ENCODE results near the gene PLOD2.

PLOD2 gene

DNA sequence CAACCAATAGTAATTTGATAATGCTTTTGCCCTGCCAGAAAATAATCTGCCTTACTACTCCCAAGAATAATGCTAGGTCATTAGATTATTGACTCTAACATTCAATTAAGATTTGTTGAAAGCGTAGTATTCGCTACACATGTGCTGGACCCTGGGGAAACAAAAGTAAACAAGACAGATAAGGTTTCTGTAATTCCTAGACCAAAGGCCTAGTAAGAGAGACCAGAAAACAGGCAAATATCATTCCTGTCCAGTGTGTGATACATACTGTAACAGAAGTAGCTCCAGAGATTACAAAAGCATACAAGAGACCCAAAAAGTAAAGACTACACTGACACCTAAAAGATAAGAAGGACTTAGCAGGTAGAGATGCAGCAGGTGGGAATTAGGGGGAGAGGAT, 60.8 kb downstream of the PLOD2 start:
- no peak for DNase-seq (ENCODE audit: low read depth)

- no peak for DNase-seq (ENCODE audit: low read depth)
Measured at GRCh38 chr3:146099316-146099715, 61.7 kb downstream of the PLOD2 start.

GRCh38 chr3:146093896-146094295, 67.1 kb downstream of the PLOD2 start:
- DNase-seq (ENCODE audit: low read depth), result no peak

DNA sequence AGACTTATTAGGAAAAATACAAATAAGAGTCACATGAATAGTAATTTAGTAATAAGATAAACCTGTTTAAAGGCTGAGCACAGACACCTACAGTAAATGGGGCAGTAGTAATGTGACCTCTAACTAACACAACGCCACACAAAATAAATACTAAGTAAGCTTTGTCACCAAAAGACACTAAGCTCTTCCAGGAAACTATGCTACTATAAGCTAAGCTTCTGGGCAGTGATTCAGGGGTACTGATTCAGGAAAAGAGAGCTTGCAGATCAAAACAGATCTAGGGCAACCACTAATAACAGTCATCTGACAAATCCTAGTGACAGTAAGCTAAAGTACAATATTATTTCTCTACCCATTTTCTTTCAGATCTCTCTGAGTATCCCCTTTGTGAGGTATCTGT, 68.8 kb downstream of the PLOD2 start:
- DNase-seq (ENCODE audit: low read depth), result no peak

GRCh38 chr3:146091397-146091796, 69.6 kb downstream of the PLOD2 start:
- no peak for DNase-seq (ENCODE audit: low read depth)

- no peak for DNase-seq (ENCODE audit: low read depth)
Measured at GRCh38 chr3:146090521-146090920, 70.5 kb downstream of the PLOD2 start.

GRCh38 chr3:146088840-146089239, 72.1 kb downstream of the PLOD2 start:
- no peak for DNase-seq (ENCODE audit: low read depth)

DNA sequence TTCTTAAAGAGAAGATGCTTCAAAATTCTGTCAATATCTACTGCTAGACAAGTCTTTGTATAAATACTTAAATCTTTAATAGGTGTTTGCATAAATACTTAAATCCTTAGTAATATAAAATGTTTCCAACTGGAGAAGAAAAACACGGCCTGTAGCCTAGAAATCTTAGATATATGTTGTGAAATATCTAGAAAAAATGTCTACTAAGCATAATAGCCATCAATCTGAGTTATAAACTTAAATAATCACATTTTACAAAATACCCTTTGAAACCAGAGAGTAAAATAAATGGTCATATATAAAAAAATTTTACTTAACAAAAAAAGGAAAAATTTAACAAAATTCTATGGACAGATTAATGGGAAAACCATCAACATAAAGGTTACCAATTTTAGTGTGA, 73.9 kb downstream of the PLOD2 start:
- no peak for DNase-seq (ENCODE audit: low read depth)

GRCh38 chr3:146086211-146086610, 74.8 kb downstream of the PLOD2 start:
- no peak for DNase-seq (ENCODE audit: low read depth)

- no peak for DNase-seq (ENCODE audit: low read depth)
Measured at GRCh38 chr3:146085678-146086077, 75.3 kb downstream of the PLOD2 start.

DNA sequence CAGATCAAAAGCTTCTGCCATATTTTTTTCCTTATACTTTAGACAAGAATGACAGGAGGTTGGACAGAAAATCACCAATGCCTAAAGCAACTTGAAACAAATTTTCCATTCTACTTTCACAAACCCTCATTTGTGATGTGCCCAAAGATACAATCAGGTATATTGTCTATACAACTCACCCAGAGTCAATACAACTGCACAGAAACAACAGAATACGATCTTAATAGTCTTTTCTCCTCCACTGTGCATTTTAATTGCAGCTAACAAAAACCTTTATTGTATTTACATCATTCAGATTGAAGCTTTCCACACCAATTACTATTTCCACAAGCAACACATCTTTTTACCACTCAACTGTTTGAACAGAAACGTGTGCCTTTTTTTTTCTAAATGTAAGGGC, 80.4 kb downstream of the PLOD2 start:
- no peak for DNase-seq (ENCODE audit: low read depth)

DNA sequence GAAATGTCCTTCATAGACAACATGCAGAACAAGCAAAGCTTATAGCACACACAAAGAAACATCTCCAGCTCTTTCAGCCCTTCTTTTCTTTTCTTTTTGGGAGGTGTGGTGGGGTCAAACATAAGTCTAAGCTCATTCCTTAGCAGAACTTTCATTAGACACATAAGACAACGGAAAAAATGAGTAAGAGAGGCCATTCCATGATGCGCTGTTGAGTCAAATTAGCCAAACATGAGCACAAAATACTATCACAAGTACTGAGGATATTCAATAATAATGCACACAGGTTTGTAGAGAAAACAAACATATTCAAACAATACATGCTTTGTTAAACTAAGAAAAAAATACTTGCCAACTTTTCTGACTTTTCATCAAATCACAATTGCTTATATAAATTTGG, 83.0 kb downstream of the PLOD2 start:
- no peak for DNase-seq (ENCODE audit: low read depth)

DNA sequence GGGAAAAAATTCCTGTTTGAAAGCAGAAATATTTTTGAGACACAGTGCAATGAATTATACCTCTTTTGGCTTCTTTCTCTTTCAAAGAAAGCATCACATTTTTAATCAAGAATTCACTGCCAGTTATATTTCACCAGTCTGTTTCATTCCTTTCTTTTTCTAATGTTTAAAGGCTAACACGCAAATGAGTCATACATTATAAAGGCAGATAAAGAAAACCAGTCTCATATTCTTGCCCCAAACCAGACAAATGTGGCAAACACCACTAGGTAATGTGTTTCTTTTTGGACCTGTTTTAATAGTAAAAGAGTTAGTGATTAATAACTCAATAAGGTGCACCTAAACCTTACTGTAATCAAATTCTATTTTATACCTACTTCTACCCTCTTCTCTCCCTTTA, 83.8 kb downstream of the PLOD2 start:
- no peak for DNase-seq (ENCODE audit: low read depth)

DNA sequence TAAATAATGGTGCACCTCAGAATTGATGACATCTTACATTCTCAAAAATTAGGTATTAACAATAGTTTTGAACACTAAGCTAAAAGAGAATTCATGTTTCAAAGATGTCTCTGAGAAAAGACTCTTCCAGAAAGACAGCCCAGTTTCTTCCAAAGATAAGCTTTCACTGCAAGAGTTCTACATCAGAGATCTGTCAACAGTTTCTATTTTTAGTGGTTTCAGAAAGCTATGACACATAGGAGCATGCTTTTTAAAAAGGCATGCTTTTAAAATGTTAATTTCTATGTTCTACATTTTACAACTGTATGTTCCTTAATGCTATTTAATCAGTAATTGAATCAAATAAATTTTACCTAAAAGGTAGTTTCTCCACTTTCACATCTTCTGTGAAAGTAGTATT, 88.2 kb downstream of the PLOD2 start:
- no peak for DNase-seq (ENCODE audit: low read depth)

GRCh38 chr3:146072061-146072460, 88.9 kb downstream of the PLOD2 start:
- DNase-seq (ENCODE audit: low read depth), result no peak

DNA sequence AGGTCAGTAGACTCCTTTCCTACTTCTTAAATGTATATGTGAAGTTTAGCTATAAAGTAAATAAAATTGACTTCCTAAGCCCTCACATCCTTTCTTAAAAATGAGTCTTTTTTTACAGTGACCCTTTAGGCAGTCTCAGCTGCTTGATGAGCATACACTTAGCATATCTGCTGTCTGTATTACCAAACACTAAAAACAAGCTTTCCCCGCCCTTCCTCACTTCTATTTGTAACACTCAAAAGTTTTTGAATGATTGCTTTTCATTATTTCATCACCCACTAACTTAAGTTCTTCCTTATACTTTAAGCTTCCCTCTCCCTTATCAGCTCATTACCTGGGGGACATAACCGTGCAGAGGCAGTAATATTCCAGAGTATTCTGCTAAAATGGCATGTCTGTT, 89.4 kb downstream of the PLOD2 start:
- DNase-seq (ENCODE audit: low read depth), result no peak

DNA sequence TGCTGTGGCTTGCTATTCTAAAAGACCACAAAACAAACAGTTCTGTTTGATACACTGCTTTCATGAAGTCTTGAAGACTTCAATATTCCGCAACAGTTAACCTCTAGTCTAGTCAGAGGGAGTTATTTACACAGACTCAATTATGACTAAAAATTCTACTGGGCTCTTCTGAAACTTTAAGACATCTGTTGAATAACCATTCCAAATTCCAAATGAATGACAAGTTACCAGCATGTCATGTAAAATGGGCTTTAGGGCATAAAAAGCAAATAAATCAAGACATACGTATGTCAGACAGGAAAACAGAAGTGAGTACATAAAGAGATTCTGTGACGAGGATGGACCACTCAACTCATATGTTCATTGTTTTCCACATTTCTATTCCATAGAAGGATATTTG, 93.9 kb downstream of the PLOD2 start:
- no peak for DNase-seq (ENCODE audit: low read depth)

DNA sequence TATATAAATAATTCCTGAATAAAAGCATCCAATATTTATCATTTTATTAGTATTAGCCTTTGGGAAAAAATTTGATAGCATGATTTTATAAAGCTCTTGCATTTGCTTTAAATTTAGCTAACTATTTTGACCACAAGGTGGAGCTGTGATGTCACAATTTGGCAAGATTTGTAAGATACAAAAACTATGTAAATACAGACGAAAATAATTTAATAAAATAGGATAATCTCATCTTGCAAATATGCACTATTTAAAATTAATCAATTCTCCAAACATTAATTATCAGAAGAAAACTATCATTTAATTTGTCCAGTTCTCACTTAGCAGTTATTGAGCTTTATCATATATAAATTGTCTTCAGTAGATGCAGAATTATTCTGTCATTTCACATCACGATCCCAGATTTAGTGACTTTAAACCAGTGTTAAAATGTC, 95.4 kb downstream of the PLOD2 start:
- DNase-seq (ENCODE audit: low read depth), result no peak

- no peak for DNase-seq (ENCODE audit: low read depth)
Measured at GRCh38 chr3:146058241-146058640, 102.7 kb downstream of the PLOD2 start.

DNA sequence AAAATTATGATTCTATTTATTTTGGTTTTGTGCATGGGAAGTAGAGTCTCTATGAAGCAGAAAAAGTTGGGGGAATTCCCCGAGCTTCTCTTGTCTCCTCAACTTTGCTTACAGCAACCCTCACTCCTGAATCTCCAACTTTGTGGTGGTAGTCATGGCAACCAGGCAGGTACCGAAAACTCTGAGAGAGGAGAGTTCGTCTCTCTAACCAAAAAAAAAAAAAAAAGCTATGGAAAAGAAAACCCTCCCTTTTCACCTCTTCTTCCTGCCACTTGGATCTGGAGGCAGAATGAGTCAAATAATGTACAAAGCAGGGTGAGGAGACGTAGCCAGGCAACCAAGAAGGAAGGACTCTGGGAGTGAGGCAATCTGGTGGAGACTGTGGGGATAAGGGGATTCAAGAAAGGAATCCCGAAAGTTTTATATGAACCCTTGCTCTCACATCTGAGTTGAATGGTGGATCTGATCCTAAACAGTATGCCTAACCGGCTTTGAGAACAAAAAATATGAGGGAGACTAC, 108.1 kb downstream of the PLOD2 start:
- DNase-seq (ENCODE audit: low read depth), result no peak

GRCh38 chr3:146052056-146052790, 108.8 kb downstream of the PLOD2 start:
- DNase-seq (ENCODE audit: low read depth), result no peak

- DNase-seq (ENCODE audit: low read depth), result no peak
Measured at GRCh38 chr3:146050691-146051090, 110.3 kb downstream of the PLOD2 start.

DNA sequence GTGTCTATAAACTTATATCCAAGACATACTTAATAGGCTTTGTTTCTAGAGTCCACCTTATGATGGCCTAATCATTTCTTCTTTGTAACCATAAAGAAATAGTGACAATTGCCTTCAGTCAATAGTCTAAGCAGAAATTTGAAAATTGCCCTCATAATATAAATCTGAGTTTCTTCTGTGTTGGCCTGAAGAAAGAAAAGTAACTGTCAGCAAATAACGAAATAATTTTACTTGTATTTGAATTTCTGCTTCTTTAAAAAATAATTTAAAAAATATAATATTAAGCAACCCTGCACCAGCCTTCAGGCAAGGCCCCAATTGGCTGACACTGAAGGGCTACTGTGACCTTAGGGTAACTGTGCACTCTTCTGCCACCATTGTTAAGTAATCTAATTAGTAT, 113.5 kb downstream of the PLOD2 start:
- DNase-seq (ENCODE audit: low read depth), result no peak

GRCh38 chr3:146044046-146044445, 116.9 kb downstream of the PLOD2 start:
- DNase-seq (ENCODE audit: low read depth), result no peak
